H1 (cell line): Measurements from ENCODE around the gene INPP5E. TPM values are rescaled to one million over a fixed set of nuclear protein-coding genes. Genes with fewer than 3 reads are reported as not detected.

Experiments used
- CTCF ChIA-PET: fragments of 300-600 bp; sonication (Branson Sonifier 250); formaldehyde crosslinking; loops from one replicate; lab custom pipeline; 2021; ENCODE audit not compliant: partially characterized antibody; lab: Charles Lee
- POLR2A ChIA-PET: fragments of 300-600 bp; sonication (Branson Sonifier 250); formaldehyde crosslinking; loops from one replicate; lab custom pipeline; 2021; ENCODE audit warnings: inconsistent platforms; ENCODE audit not compliant: partially characterized antibody; lab: Charles Lee
- DNase-seq, 2 experiments: peaks; one replicate each; pipeline versions ENCODE4 v3.0.0 to v3.0.0-alpha.2; 2010 to 2022; ENCODE audit warnings: low spot score in 2 of 2, low read depth in 1 of 2, mixed read lengths in 1 of 2
- FAIRE-seq: peaks from 2 replicates; lab custom pipeline; 2011; peaks lifted over from hg19 to GRCh38; lab: Jason Lieb, UNC
- H2AFZ ChIP-seq: 2 replicates; pipeline ENCODE4 v1.8.1; 2012; ENCODE audit warnings: low read length, inconsistent platforms
- H2AK5ac ChIP-seq: 2 replicates; pipeline ENCODE4 v1.6.1; 2013; ENCODE audit warnings: low read depth, low read length
- H2BK120ac ChIP-seq: replicated peaks from 2 replicates; pipeline ENCODE3; 2013; ENCODE audit warnings: low read depth, low read length, inconsistent platforms
- H2BK12ac ChIP-seq: 2 replicates; pipeline ENCODE4 v1.6.1; 2013; ENCODE audit warnings: low read depth, low read length
- H2BK15ac ChIP-seq: 2 replicates; pipeline ENCODE4 v1.6.1; 2013; ENCODE audit warnings: low read length
- H2BK20ac ChIP-seq: 2 replicates; pipeline ENCODE4 v1.6.1; 2013; ENCODE audit warnings: low read length
- H2BK5ac ChIP-seq: 2 replicates; pipeline ENCODE4 v1.6.1; 2013; ENCODE audit warnings: low read depth, low read length
- H3K14ac ChIP-seq: 2 replicates; pipeline ENCODE4 v1.6.1; 2013; ENCODE audit warnings: inconsistent platforms; ENCODE audit not compliant: insufficient read length
- H3K18ac ChIP-seq: 2 replicates; pipeline ENCODE4 v1.6.1; 2013; ENCODE audit warnings: low read length; ENCODE audit errors: extremely low read depth
- H3K23ac ChIP-seq: 2 replicates; pipeline ENCODE4 v1.6.1; 2013; ENCODE audit warnings: inconsistent platforms; ENCODE audit not compliant: insufficient read length
- H3K23me2 ChIP-seq: 2 replicates; pipeline ENCODE4 v1.6.1; 2013; ENCODE audit warnings: low read depth, low read length
- H3K27ac ChIP-seq: 2 replicates; pipeline ENCODE4 v1.6.1; 2011; ENCODE audit warnings: low read depth, low read length, inconsistent platforms
- H3K27me3 ChIP-seq, 4 experiments: replicated peaks in 1 of 4; 1 replicate in 1 of 4; 2 replicates in 3 of 4; pipeline versions ENCODE4 v1.6.1 to v1.8.1; 2011 to 2013; ENCODE audit warnings: low read length in 3 of 4, mild to moderate bottlenecking in 3 of 4, inconsistent platforms in 2 of 4, mixed read lengths in 2 of 4, moderate library complexity in 1 of 4; ENCODE audit not compliant: control insufficient read depth in 3 of 4, insufficient read depth in 3 of 4; ENCODE audit errors: extremely low read depth in 1 of 4
- H3K36me3 ChIP-seq, 4 experiments: 2 replicates each; pipeline versions ENCODE4 v1.6.1 to v1.8.1; 2011 to 2013; ENCODE audit warnings: mild to moderate bottlenecking in 4 of 4, low read length in 3 of 4, moderate library complexity in 2 of 4, control low read depth in 1 of 4, inconsistent platforms in 1 of 4; ENCODE audit not compliant: insufficient read depth in 4 of 4, control insufficient read depth in 2 of 4
- H3K4ac ChIP-seq: replicated peaks from 2 replicates; pipeline ENCODE3; 2013; ENCODE audit warnings: low read length, low read depth, mixed read lengths, inconsistent platforms; ENCODE audit not compliant: insufficient read length
- H3K4me1 ChIP-seq, 4 experiments: replicated peaks in 1 of 4; 1 replicate in 1 of 4; 2 replicates in 3 of 4; pipeline versions ENCODE4 v1.6.1 to v1.8.1; 2011 to 2013; ENCODE audit warnings: low read length in 3 of 4, inconsistent platforms in 2 of 4, mixed read lengths in 1 of 4; ENCODE audit not compliant: insufficient read depth in 4 of 4, control insufficient read depth in 3 of 4
- H3K4me2 ChIP-seq, 2 experiments: 2 replicates each; pipeline versions ENCODE4 v1.6.1 to v1.8.1; 2011 to 2013; ENCODE audit warnings: low read depth in 2 of 2, low read length in 2 of 2, control low read depth in 1 of 2, inconsistent platforms in 1 of 2, mild to moderate bottlenecking in 1 of 2; ENCODE audit not compliant: insufficient read depth in 1 of 2
- H3K4me3 ChIP-seq, 4 experiments: fragments of 200-600, 300-600 bp in 1 of 4; sonication (generic), shearing (Covaris generic), sonication (Bioruptor Twin) in 1 of 4; 2 replicates each; pipeline versions ENCODE4 v1.5.1 to v1.8.1; 2011 to 2016; ENCODE audit warnings: low read length in 4 of 4, low read depth in 3 of 4, control low read depth in 2 of 4, inconsistent platforms in 2 of 4, mild to moderate bottlenecking in 2 of 4, mixed read lengths in 1 of 4, moderate library complexity in 1 of 4; ENCODE audit not compliant: insufficient read depth in 2 of 4; ENCODE audit errors: extremely low read depth in 1 of 4
- H3K56ac ChIP-seq: replicated peaks from 2 replicates; pipeline ENCODE3; 2013; ENCODE audit warnings: low read depth, mild to moderate bottlenecking, mixed read lengths, low read length, inconsistent platforms; ENCODE audit not compliant: insufficient read length
- H3K79me1 ChIP-seq: 2 replicates; pipeline ENCODE4 v1.6.1; 2013; ENCODE audit warnings: low read depth, low read length, control low read depth
- H3K79me2 ChIP-seq, 2 experiments: 2 replicates each; pipeline versions ENCODE4 v1.6.1 to v1.8.1; 2012 to 2013; ENCODE audit warnings: low read length in 2 of 2, mild to moderate bottlenecking in 2 of 2, inconsistent platforms in 1 of 2; ENCODE audit not compliant: insufficient read depth in 2 of 2, control insufficient read depth in 1 of 2
- H3K9ac ChIP-seq, 4 experiments: replicated peaks in 1 of 4; 1 replicate in 1 of 4; 2 replicates in 3 of 4; pipeline versions ENCODE4 v1.6.1 to v1.8.1; 2011 to 2013; ENCODE audit warnings: low read depth in 3 of 4, low read length in 3 of 4, control low read depth in 2 of 4, mild to moderate bottlenecking in 2 of 4, moderate library complexity in 2 of 4, inconsistent platforms in 1 of 4; ENCODE audit errors: extremely low read depth in 1 of 4
- H3K9me3 ChIP-seq, 2 experiments: 2 replicates each; pipeline versions ENCODE4 v1.6.1 to v1.8.1; 2012 to 2013; ENCODE audit warnings: mild to moderate bottlenecking in 2 of 2, moderate library complexity in 2 of 2, control low read depth in 1 of 2, inconsistent platforms in 1 of 2, low read depth in 1 of 2, low read length in 1 of 2, mixed read lengths in 1 of 2; ENCODE audit not compliant: insufficient read depth in 2 of 2
- H4K20me1 ChIP-seq, 2 experiments: replicated peaks in 1 of 2; 2 replicates each; pipeline versions ENCODE3 to v1.8.1; 2011 to 2013; ENCODE audit warnings: inconsistent platforms in 2 of 2, low read length in 2 of 2, mild to moderate bottlenecking in 1 of 2; ENCODE audit not compliant: insufficient read depth in 2 of 2, control insufficient read depth in 1 of 2
- H4K5ac ChIP-seq: 2 replicates; pipeline ENCODE4 v1.6.1; 2013; ENCODE audit warnings: low read length, low read depth, mixed read lengths, inconsistent platforms; ENCODE audit not compliant: insufficient read length
- H4K8ac ChIP-seq: 2 replicates; pipeline ENCODE4 v1.8.0; 2013; ENCODE audit warnings: mild to moderate bottlenecking, moderate library complexity, low read length, inconsistent platforms; ENCODE audit not compliant: insufficient read depth; ENCODE audit errors: extremely low read depth
- H4K91ac ChIP-seq: replicated peaks from 2 replicates; pipeline ENCODE3; 2013; ENCODE audit warnings: low read length, mixed read lengths, inconsistent platforms; ENCODE audit not compliant: insufficient read length
- CBX8 ChIP-seq: fragments of 300-800, 300-1000 bp; sonication (generic); IDR thresholded peaks from 2 replicates; pipeline ENCODE4 v1.7.1; 2016; ENCODE audit warnings: low read depth, low read length, borderline replicate concordance
- JUN ChIP-seq: IDR thresholded peaks from 2 replicates; pipeline ENCODE4 v1.6.1; 2011; ENCODE audit warnings: low read depth, mild to moderate bottlenecking, improper control_type of control experiment, low read length
- MAFK ChIP-seq: IDR thresholded peaks from 2 replicates; pipeline ENCODE4 v1.6.1; 2012; ENCODE audit warnings: low read depth, mild to moderate bottlenecking, improper control_type of control experiment, low read length
- POLR2A ChIP-seq, 2 experiments: IDR thresholded peaks; 1 replicate in 1 of 2; 2 replicates in 1 of 2; pipeline ENCODE4 v1.6.1; 2011; ENCODE audit warnings: low read depth in 2 of 2, low read length in 2 of 2, mild to moderate bottlenecking in 2 of 2; ENCODE audit errors: control extremely low read depth in 1 of 2
- TBP ChIP-seq: IDR thresholded peaks from 2 replicates; pipeline ENCODE4 v1.6.1; 2011; ENCODE audit warnings: low read depth, low read length, improper control_type of control experiment
- TEAD4 ChIP-seq: IDR thresholded peaks from 2 replicates; pipeline ENCODE4 v1.6.1; 2012; ENCODE audit warnings: low read depth, low read length, inconsistent platforms, mixed read lengths
- WGBS, 2 experiments: shearing (Covaris generic) in 1 of 2; methylation state at CpG; one replicate each; pipeline versions ENCODE4 v1.1.6 to v1.1.7; 2013 to 2015; ENCODE audit warnings: low lambda C conversion rate in 2 of 2, mixed read lengths in 2 of 2, inconsistent platforms in 1 of 2, low coverage in 1 of 2, missing lambda C conversion rate in 1 of 2; ENCODE audit not compliant: insufficient replicate concordance in 2 of 2, insufficient coverage in 1 of 2, insufficient read length in 1 of 2; ENCODE audit errors: extremely low coverage in 1 of 2, missing lambda C conversion rate in 1 of 2; 5-methylcytosine and 5-hydroxymethylcytosine counted together
- polyA plus RNA-seq, 7 experiments: library from polyadenylated mRNA; depleted of rRNA in 3 of 7; stranded (reverse) in 5 of 7; unstranded in 2 of 7; fragments of >200 nt in 5 of 7; fragments of 200-250 nt in 2 of 7; gene quantifications; 1 replicate in 5 of 7; 2 replicates in 1 of 7; 4 replicates in 1 of 7; pipeline versions ENCODE4 v1.2.1 to v1.2.3, GENCODE V29; 2011 to 2013; ENCODE audit warnings: missing spikeins in 2 of 7, mixed read lengths in 2 of 7
- total RNA-seq: library from RNA; stranded (reverse); fragmentation: NEBNext Ultra II Directional; extraction: Animal tissue kit (Norgen Biotek cat#: 25700); gene quantifications from 2 replicates; pipeline ENCODE4 v1.2.1, GENCODE V29; 2021

Gene INPP5E
- total and polyA plus RNA-seq, 2 of the 8 experiments (the other 6 are each of a cell fraction or from before 2014, with no cell fraction given), result 8.7 to 11.3 TPM

DNA sequence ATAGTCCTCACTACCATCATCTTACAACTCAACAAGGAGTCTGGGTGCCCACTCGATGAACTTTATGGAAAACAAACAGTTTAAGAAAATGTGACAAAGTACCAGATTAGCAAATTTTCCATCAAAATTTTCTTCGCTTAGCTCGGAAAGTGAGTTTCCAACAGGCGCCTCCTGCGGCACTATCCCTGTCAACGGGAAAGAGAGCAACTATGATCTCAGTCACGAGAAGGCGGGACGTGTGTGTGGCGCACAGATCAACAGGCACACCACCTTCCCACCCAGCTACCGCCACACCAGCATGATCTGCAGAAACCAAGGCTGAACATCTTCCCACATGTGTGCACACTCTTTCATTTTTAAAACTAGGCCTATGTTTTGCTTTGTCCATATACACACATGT, 13.7 kb upstream of the INPP5E start:
- H3K79me1 ChIP-seq, result no peaks in the 10 kb centered on the region
- no peaks in the 10 kb centered on the region for H3K9me3 ChIP-seq
- no peaks in the 10 kb centered on the region for H3K23me2 ChIP-seq
- no peaks in the 10 kb centered on the region for H3K27me3 ChIP-seq
- no peak overlapping the region for H3K23ac ChIP-seq
- H2AFZ ChIP-seq, result no peak overlapping the region
- no peak overlapping the region for H4K91ac ChIP-seq
- no peak overlapping the region for H3K27ac ChIP-seq
- DNase-seq (no peak), FAIRE-seq (no peak)
- no peak overlapping the region for H2BK20ac ChIP-seq
- H3K4me2 ChIP-seq, result no peak overlapping the region
- H3K9ac ChIP-seq, result no peak overlapping the region
- no peak overlapping the region for H4K8ac ChIP-seq
- WGBS, 2 experiments, result 94% methylated on average over 11 of the region's 11 CpGs; no CpG with 5 or more reads in 1 of the 2 experiments
- H2BK12ac ChIP-seq, result no peak overlapping the region
- H3K4me1 ChIP-seq, result no peaks in the 10 kb centered on the region
- H2BK15ac ChIP-seq, result no peak overlapping the region
- no peak overlapping the region for H4K5ac ChIP-seq
- no peak overlapping the region for H3K4ac ChIP-seq
- no peak overlapping the region for H3K56ac ChIP-seq
- no peak overlapping the region for H3K18ac ChIP-seq
- no peak overlapping the region for H2BK5ac ChIP-seq
- peaks cover 28 to 58% (median 54%) of the 10 kb centered on the region in 4 experiments for H3K36me3 ChIP-seq
- ChIA-PET POLR2A (interaction anchor here (1.1 to 2.1 kb wide), 4 partner anchors 11 to 65 kb away, joined by 3 to 10 read pairs (median 4); no protein-coding TSS in a partner anchor), CTCF (interaction anchor here (1.3 to 1.7 kb wide), 4 partner anchors 8 to 32 kb away, joined by 3 to 6 read pairs (median 4); partner anchors contain the start of gene INPP5E)
- no peak overlapping the region for H3K4me3 ChIP-seq
- H2AK5ac ChIP-seq, result no peak overlapping the region
- TF ChIP-seq CBX8, result no peak
- TF ChIP-seq JUN, result no peak
- no peak for TF ChIP-seq MAFK
- no peak for TF ChIP-seq POLR2A (IDR thresholded peaks at IDR 0.05; ENCODE audit: control extremely low read depth in 1 of 2, low read depth in 2 of 2, low read length in 2 of 2)
- TF ChIP-seq TBP, result no peak
- TF ChIP-seq TEAD4, result no peak
- peaks cover 0 to 19% of the 10 kb centered on the region in 2 experiments for H4K20me1 ChIP-seq
- no peak overlapping the region for H3K14ac ChIP-seq
- no peaks in the 10 kb centered on the region for H3K79me2 ChIP-seq
- no peak overlapping the region for H2BK120ac ChIP-seq
